ENCODE data around the gene ZNF148. TPM values are rescaled to one million over a fixed set of nuclear protein-coding genes. Genes with fewer than 3 reads are reported as not detected.

The ZNF148 gene
- total RNA-seq, 1 experiment from 2014 or later: 24.8 TPM

DNA sequence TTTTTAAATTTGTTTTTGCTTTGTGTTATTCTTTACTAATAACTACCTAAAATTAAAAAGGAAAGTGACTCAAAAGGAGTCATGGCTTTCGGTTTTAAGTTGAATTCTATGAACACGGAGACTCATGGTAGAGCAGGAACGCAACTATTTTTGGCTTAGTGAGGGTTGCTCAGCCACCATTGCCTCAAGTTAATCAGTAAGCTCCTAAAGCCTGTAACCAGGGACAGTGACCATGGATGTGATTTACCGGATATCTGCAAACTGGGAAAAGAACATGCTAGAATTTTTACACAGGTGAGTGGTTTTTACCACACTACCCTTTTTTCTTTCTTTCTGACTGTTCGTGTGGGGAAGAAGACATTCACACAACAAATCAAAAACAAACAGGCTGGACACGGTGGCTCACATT lies 174.4 kb downstream of the ZNF148 start:
- Mint-ChIP-seq H3K27ac (no peak overlapping the region), H3K4me1 (0 out of 4 replicates have a peak, but pooled peaks cover 0 to 2% of the 10 kb centered on the region in 2 experiments), H3K36me3 (ENCODE audit: insufficient read depth in 1 of 3, low read depth in 3 of 3) (peaks cover 0 to 5% (median 2%) of the 10 kb centered on the region in 3 experiments; a peak in 3 of 7 replicates), H3K27me3 (ENCODE audit: low read depth) (no peaks in the 10 kb centered on the region), H3K4me3 (no peak overlapping the region), H3K9me3 (no peaks in the 10 kb centered on the region; a peak in 1 of 5 replicates)
- H3K27ac ChIP-seq (ENCODE audit: insufficient read length, low read depth, low read length): no peak overlapping the region
- DNase-seq: no peak
- H3K23me2 ChIP-seq (ENCODE audit: insufficient read length, low read depth, low read length, poor library complexity, severe bottlenecking): no peaks in the 10 kb centered on the region
- no peak overlapping the region for H3K4ac ChIP-seq (ENCODE audit: low read depth, low read length)
- H3K14ac ChIP-seq (ENCODE audit: insufficient read depth, low read length): no peak overlapping the region
- H3K18ac ChIP-seq (ENCODE audit: insufficient read length, low read depth, low read length): no peak overlapping the region
- H2BK120ac ChIP-seq (ENCODE audit: low read depth, low read length, poor library complexity, severe bottlenecking): no peak overlapping the region
- H3K79me2 ChIP-seq (ENCODE audit: insufficient read depth, low read length): no peaks in the 10 kb centered on the region
- no peak overlapping the region for H2AFZ ChIP-seq (ENCODE audit: low read length)
- WGBS (ENCODE audit: extremely low coverage, insufficient read length, low lambda C conversion rate): no CpG with 5 or more reads among the region's 6 CpGs
- no peaks in the 10 kb centered on the region for H3K27me3 ChIP-seq (ENCODE audit: insufficient read depth, low read length)
- H2BK5ac ChIP-seq (ENCODE audit: insufficient read length, low read length): no peak overlapping the region
- no peak overlapping the region for H2BK15ac ChIP-seq (ENCODE audit: low read depth, low read length)
- H4K91ac ChIP-seq (ENCODE audit: insufficient read length, low read depth, low read length): no peak overlapping the region
- H3K79me1 ChIP-seq (ENCODE audit: insufficient read depth, low read depth, low read length, poor library complexity, severe bottlenecking): no peaks in the 10 kb centered on the region
- no peak overlapping the region for H2AK5ac ChIP-seq (ENCODE audit: insufficient read length, low read length)
- TF ChIP-seq, protein P1, sequence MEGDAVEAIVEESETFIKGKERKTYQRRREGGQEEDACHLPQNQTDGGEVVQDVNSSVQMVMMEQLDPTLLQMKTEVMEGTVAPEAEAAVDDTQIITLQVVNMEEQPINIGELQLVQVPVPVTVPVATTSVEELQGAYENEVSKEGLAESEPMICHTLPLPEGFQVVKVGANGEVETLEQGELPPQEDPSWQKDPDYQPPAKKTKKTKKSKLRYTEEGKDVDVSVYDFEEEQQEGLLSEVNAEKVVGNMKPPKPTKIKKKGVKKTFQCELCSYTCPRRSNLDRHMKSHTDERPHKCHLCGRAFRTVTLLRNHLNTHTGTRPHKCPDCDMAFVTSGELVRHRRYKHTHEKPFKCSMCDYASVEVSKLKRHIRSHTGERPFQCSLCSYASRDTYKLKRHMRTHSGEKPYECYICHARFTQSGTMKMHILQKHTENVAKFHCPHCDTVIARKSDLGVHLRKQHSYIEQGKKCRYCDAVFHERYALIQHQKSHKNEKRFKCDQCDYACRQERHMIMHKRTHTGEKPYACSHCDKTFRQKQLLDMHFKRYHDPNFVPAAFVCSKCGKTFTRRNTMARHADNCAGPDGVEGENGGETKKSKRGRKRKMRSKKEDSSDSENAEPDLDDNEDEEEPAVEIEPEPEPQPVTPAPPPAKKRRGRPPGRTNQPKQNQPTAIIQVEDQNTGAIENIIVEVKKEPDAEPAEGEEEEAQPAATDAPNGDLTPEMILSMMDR (conservative IDR thresholded peaks at IDR 0.05): no peak
- no peak overlapping the region for H2BK12ac ChIP-seq (ENCODE audit: insufficient read length, low read depth, low read length)
- H3K9ac ChIP-seq (ENCODE audit: extremely low read depth, insufficient read length, low read length): no peak overlapping the region
- no peaks in the 10 kb centered on the region for H4K20me1 ChIP-seq (ENCODE audit: control insufficient read depth, insufficient read depth, insufficient read length)
- H3K23ac ChIP-seq (ENCODE audit: insufficient read length, low read depth, low read length): no peak overlapping the region
- no peak overlapping the region for H4K8ac ChIP-seq (replicated peaks; ENCODE audit: insufficient read length, low read depth, low read length)
- H3K4me1 ChIP-seq (ENCODE audit: insufficient read depth, low read length): no peaks in the 10 kb centered on the region
- no peak overlapping the region for H2BK20ac ChIP-seq (ENCODE audit: low read depth, low read length, poor library complexity, severe bottlenecking)
- H3T11ph ChIP-seq (ENCODE audit: low read length): no peak overlapping the region
- no peak overlapping the region for H4K5ac ChIP-seq (ENCODE audit: insufficient read length, low read depth, low read length)
- no peak overlapping the region for H3K4me2 ChIP-seq (ENCODE audit: insufficient read depth, insufficient read length, low read length)
- H3K9me3 ChIP-seq (ENCODE audit: control insufficient read depth, low read depth, low read length): no peaks in the 10 kb centered on the region
- no peak overlapping the region for H3K56ac ChIP-seq (ENCODE audit: insufficient read length, low read depth, low read length)

All from H9 (cell line).